GM23338 (cell line): ENCODE results near the gene SUN5. TPM values are rescaled to one million over a fixed set of nuclear protein-coding genes. Genes with fewer than 3 reads are reported as not detected.

Source experiments
- ATAC-seq: fragments of 200-7000 bp; cut with Tn5 transposase; 3 replicates; pipeline ENCODE4 v1.9.1; 2020
- DNase-seq: peaks from one replicate; pipeline ENCODE4 v3.0.0-alpha.2; 2015; ENCODE audit warnings: low spot score
- H2AFZ ChIP-seq: fragments of 200-600 bp; sonication (generic); 2 replicates; pipeline ENCODE4 v1.8.0; 2016; ENCODE audit warnings: antibody characterized with exemption, mild to moderate bottlenecking, moderate library complexity
- H3F3A ChIP-seq: fragments of 200-600 bp; sonication (generic); replicated peaks from 2 replicates; pipeline ENCODE4 v1.8.0; 2017; ENCODE audit warnings: antibody characterized with exemption, mixed run types, low read depth
- H3K27ac ChIP-seq: fragments of 200-600 bp; sonication (generic); 2 replicates; pipeline ENCODE4 v1.6.1; 2016; ENCODE audit warnings: low read depth
- H3K27me3 ChIP-seq: fragments of 200-600 bp; sonication (generic); 2 replicates; pipeline ENCODE4 v1.8.0; 2016; ENCODE audit warnings: mild to moderate bottlenecking, mixed run types, moderate library complexity; ENCODE audit not compliant: insufficient read depth
- H3K36me3 ChIP-seq: fragments of 200-600 bp; sonication (generic); 2 replicates; pipeline ENCODE4 v1.8.0; 2016; ENCODE audit warnings: mild to moderate bottlenecking; ENCODE audit not compliant: insufficient read depth
- H3K4me1 ChIP-seq: fragments of 200-600 bp; sonication (generic); 2 replicates; pipeline ENCODE4 v1.8.0; 2016; ENCODE audit warnings: mild to moderate bottlenecking, moderate library complexity; ENCODE audit not compliant: insufficient read depth
- H3K4me2 ChIP-seq: fragments of 200-600 bp; sonication (generic); 2 replicates; pipeline ENCODE4 v1.7.1; 2017; ENCODE audit warnings: mixed run types
- H3K4me3 ChIP-seq: fragments of 200-600 bp; sonication (generic); 2 replicates; pipeline ENCODE4 v1.6.1; 2016; ENCODE audit warnings: mixed run types
- H3K79me2 ChIP-seq: fragments of 200-600 bp; sonication (generic); replicated peaks from 2 replicates; pipeline ENCODE4 v1.8.0; 2017; ENCODE audit warnings: mild to moderate bottlenecking; ENCODE audit not compliant: insufficient read depth
- H3K9me2 ChIP-seq: fragments of 200-600 bp; sonication (generic); 2 replicates; pipeline ENCODE4 v1.8.0; 2017; ENCODE audit not compliant: insufficient read depth
- H4K20me1 ChIP-seq: fragments of 200-600 bp; sonication (generic); replicated peaks from 2 replicates; pipeline ENCODE4 v1.8.0; 2017; ENCODE audit warnings: mild to moderate bottlenecking; ENCODE audit not compliant: insufficient read depth
- H3K27ac Mint-ChIP-seq: 2 replicates; pipeline ENCODE4 v1.8.0; 2020; ENCODE audit warnings: inconsistent platforms, mild to moderate bottlenecking, moderate library complexity, mixed read lengths
- H3K27me3 Mint-ChIP-seq: 3 replicates; pipeline ENCODE4 v1.8.0; 2022; ENCODE audit warnings: low read depth, mild to moderate bottlenecking, moderate library complexity, mixed read lengths, inconsistent platforms; ENCODE audit not compliant: insufficient read depth, poor library complexity
- H3K36me3 Mint-ChIP-seq: 3 replicates; pipeline ENCODE4 v1.8.0; 2021; ENCODE audit warnings: low read depth, mild to moderate bottlenecking, inconsistent platforms, moderate library complexity, mixed read lengths
- H3K4me1 Mint-ChIP-seq: 3 replicates; pipeline ENCODE4 v1.8.0; 2020; ENCODE audit warnings: mild to moderate bottlenecking, inconsistent platforms, mixed read lengths
- H3K4me3 Mint-ChIP-seq: 3 replicates; pipeline ENCODE4 v1.8.0; 2021; ENCODE audit warnings: moderate library complexity, mild to moderate bottlenecking, inconsistent platforms, mixed read lengths
- H3K9me3 Mint-ChIP-seq: 3 replicates; pipeline ENCODE4 v1.8.0; 2020; ENCODE audit warnings: moderate library complexity, mild to moderate bottlenecking, inconsistent platforms, mixed read lengths
- CREB1 ChIP-seq: fragments of 250-450 bp; sonication (Bioruptor Pico); IDR thresholded peaks from 2 replicates; pipeline ENCODE4 v1.5.0; 2020; ENCODE audit warnings: low read depth, mild to moderate bottlenecking, moderate library complexity
- CTCF ChIP-seq, 2 experiments: fragments of 200-600 bp in 1 of 2; sonication (generic) in 1 of 2; conservative IDR thresholded peaks; 2 replicates each; pipeline versions ENCODE4 v1.5.1 to v1.6.1; 2016 to 2017; ENCODE audit warnings: antibody characterized with exemption in 2 of 2, low read depth in 2 of 2, mild to moderate bottlenecking in 2 of 2, moderate library complexity in 1 of 2
- ETS1 ChIP-seq: IDR thresholded peaks from 2 replicates; pipeline ENCODE4 v1.6.1; 2016; ENCODE audit warnings: antibody characterized with exemption
- EZH2 ChIP-seq: fragments of 200-600 bp; sonication (generic); IDR thresholded peaks from one replicate; pipeline ENCODE4 v1.8.0; 2017; ENCODE audit warnings: antibody characterized with exemption, mild to moderate bottlenecking, low read depth; ENCODE audit not compliant: unreplicated experiment
- EZH2phosphoT487 ChIP-seq: fragments of 200-600 bp; sonication (generic); IDR thresholded peaks from one replicate; pipeline ENCODE4 v1.8.1; 2018; ENCODE audit warnings: antibody characterized with exemption; ENCODE audit not compliant: unreplicated experiment
- JUNB ChIP-seq: IDR thresholded peaks from one replicate; pipeline ENCODE4 v1.6.1; 2016; ENCODE audit warnings: antibody characterized with exemption; ENCODE audit not compliant: unreplicated experiment
- NANOG ChIP-seq: IDR thresholded peaks from 2 replicates; pipeline ENCODE4 v1.6.1; 2016; ENCODE audit warnings: antibody characterized with exemption, borderline replicate concordance
- POLR2AphosphoS5 ChIP-seq: IDR thresholded peaks from 2 replicates; pipeline ENCODE4 v1.6.1; 2016; ENCODE audit warnings: antibody characterized with exemption, low read depth
- STAT1 ChIP-seq: IDR thresholded peaks from one replicate; pipeline ENCODE4 v1.6.1; 2016; ENCODE audit warnings: antibody characterized with exemption; ENCODE audit not compliant: unreplicated experiment
- ZNF114 ChIP-seq: fragments of 250-450 bp; sonication (Bioruptor Pico); IDR thresholded peaks from 2 replicates; pipeline ENCODE4 v1.5.0; 2020; ENCODE audit warnings: mild to moderate bottlenecking, moderate library complexity
- ZNF331 ChIP-seq: fragments of 250-450 bp; sonication (Bioruptor Pico); IDR thresholded peaks from 2 replicates; pipeline ENCODE4 v1.5.0; 2020; ENCODE audit warnings: low read depth, mild to moderate bottlenecking, moderate library complexity
- polyA plus RNA-seq: library from polyadenylated mRNA; unstranded; fragments of >200 nt; fragmentation: Nextera tagmentation; extraction: Ambion mirVana; gene quantifications from 2 replicates; pipeline ENCODE4 v1.2.1, GENCODE V29; 2016
- total RNA-seq: library from RNA; depleted of rRNA; stranded (reverse); fragments of >200 nt; shearing (Covaris generic); gene quantifications from 2 replicates; pipeline ENCODE4 v1.2.3, GENCODE V29; 2014
- TF ChIP-seq, protein P1 (sequence below): fragments of 250-450 bp; sonication (Bioruptor Pico); IDR thresholded peaks from 2 replicates; pipeline ENCODE4 v1.5.0; 2020; ENCODE audit warnings: mild to moderate bottlenecking, moderate library complexity
- TF ChIP-seq, protein P2 (sequence below): IDR thresholded peaks from one replicate; pipeline ENCODE4 v1.6.1; 2018; ENCODE audit warnings: antibody characterized with exemption; ENCODE audit not compliant: unreplicated experiment

Gene SUN5
- total and polyA plus RNA-seq, 2 experiments from 2014 or later, result not detected

DNA sequence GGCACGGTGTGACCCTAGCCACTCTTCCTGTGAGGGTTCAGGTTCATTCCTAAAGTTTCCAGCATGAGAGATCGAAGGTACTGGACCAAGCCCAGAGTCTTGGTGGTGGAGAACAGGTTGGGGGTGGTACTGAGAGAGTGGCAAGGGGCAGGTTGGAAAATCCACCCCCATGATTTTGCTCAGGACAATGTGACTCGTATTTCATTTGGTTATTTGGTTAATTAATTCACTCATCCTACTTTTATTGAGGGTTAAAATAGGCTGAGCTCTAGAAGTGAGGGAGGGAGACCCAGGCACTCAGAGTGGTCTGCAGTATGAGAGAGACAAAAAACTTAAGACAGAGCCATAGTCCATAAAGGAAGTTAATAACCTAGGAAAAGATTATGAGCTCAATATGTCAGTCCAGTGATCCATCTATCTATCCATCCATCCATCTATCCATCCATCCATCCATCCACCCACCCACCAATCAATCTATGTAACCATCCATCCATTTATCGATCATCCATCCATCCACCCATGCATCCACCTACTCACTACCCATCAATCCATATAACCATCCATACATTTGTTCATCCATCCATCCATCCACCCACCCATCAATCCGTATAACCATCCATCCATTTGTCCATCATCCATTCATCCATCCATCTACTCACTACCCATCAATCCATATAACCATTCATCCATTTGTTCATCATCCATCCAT, 20.5 kb upstream of the SUN5 start:
- ATAC-seq, result no peak
- H3K27ac ChIP-seq, result no peak overlapping the region

More for the DNA sequence above, 20.5 kb upstream of the SUN5 start:
- H3K79me2 ChIP-seq, result no peaks in the 10 kb centered on the region
- H3K9me3 Mint-ChIP-seq, result no peaks in the 10 kb centered on the region
- no peaks in the 10 kb centered on the region for H4K20me1 ChIP-seq
- H2AFZ ChIP-seq, result no peak overlapping the region
- H3K36me3 Mint-ChIP-seq, result no peaks in the 10 kb centered on the region
- H3K4me1 ChIP-seq, result no peaks in the 10 kb centered on the region
- H3K27me3 Mint-ChIP-seq, result peaks cover 6% of the 10 kb centered on the region
- no peaks in the 10 kb centered on the region for H3K4me1 Mint-ChIP-seq
- TF ChIP-seq NANOG (no peak), CTCF (conservative IDR thresholded peaks at IDR 0.05; ENCODE audit: low read depth in 2 of 2) (no peak), ZNF114 (CRISPR knock-in tag) (no peak), ETS1 (no peak), CREB1 (CRISPR knock-in tag) (no peak), EZH2 (no peak), ZNF331 (CRISPR knock-in tag) (no peak), STAT1 (no peak), JUNB (no peak), EZH2phosphoT487 (no peak), POLR2AphosphoS5 (no peak)
- TF ChIP-seq, protein P1, sequence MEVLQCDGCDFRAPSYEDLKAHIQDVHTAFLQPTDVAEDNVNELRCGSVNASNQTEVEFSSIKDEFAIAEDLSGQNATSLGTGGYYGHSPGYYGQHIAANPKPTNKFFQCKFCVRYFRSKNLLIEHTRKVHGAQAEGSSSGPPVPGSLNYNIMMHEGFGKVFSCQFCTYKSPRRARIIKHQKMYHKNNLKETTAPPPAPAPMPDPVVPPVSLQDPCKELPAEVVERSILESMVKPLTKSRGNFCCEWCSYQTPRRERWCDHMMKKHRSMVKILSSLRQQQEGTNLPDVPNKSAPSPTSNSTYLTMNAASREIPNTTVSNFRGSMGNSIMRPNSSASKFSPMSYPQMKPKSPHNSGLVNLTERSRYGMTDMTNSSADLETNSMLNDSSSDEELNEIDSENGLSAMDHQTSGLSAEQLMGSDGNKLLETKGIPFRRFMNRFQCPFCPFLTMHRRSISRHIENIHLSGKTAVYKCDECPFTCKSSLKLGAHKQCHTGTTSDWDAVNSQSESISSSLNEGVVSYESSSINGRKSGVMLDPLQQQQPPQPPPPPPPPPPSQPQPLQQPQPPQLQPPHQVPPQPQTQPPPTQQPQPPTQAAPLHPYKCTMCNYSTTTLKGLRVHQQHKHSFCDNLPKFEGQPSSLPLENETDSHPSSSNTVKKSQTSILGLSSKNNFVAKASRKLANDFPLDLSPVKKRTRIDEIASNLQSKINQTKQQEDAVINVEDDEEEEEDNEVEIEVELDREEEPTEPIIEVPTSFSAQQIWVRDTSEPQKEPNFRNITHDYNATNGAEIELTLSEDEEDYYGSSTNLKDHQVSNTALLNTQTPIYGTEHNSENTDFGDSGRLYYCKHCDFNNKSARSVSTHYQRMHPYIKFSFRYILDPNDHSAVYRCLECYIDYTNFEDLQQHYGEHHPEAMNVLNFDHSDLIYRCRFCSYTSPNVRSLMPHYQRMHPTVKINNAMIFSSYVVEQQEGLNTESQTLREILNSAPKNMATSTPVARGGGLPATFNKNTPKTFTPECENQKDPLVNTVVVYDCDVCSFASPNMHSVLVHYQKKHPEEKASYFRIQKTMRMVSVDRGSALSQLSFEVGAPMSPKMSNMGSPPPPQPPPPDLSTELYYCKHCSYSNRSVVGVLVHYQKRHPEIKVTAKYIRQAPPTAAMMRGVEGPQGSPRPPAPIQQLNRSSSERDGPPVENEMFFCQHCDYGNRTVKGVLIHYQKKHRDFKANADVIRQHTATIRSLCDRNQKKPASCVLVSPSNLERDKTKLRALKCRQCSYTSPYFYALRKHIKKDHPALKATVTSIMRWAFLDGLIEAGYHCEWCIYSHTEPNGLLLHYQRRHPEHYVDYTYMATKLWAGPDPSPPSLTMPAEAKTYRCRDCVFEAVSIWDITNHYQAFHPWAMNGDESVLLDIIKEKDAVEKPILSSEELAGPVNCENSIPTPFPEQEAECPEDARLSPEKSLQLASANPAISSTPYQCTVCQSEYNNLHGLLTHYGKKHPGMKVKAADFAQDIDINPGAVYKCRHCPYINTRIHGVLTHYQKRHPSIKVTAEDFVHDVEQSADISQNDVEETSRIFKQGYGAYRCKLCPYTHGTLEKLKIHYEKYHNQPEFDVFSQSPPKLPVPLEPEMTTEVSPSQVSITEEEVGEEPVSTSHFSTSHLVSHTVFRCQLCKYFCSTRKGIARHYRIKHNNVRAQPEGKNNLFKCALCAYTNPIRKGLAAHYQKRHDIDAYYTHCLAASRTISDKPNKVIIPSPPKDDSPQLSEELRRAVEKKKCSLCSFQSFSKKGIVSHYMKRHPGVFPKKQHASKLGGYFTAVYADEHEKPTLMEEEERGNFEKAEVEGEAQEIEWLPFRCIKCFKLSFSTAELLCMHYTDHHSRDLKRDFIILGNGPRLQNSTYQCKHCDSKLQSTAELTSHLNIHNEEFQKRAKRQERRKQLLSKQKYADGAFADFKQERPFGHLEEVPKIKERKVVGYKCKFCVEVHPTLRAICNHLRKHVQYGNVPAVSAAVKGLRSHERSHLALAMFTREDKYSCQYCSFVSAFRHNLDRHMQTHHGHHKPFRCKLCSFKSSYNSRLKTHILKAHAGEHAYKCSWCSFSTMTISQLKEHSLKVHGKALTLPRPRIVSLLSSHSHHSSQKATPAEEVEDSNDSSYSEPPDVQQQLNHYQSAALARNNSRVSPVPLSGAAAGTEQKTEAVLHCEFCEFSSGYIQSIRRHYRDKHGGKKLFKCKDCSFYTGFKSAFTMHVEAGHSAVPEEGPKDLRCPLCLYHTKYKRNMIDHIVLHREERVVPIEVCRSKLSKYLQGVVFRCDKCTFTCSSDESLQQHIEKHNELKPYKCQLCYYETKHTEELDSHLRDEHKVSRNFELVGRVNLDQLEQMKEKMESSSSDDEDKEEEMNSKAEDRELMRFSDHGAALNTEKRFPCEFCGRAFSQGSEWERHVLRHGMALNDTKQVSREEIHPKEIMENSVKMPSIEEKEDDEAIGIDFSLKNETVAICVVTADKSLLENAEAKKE (CRISPR knock-in tag), result no peak
- TF ChIP-seq, protein P2, sequence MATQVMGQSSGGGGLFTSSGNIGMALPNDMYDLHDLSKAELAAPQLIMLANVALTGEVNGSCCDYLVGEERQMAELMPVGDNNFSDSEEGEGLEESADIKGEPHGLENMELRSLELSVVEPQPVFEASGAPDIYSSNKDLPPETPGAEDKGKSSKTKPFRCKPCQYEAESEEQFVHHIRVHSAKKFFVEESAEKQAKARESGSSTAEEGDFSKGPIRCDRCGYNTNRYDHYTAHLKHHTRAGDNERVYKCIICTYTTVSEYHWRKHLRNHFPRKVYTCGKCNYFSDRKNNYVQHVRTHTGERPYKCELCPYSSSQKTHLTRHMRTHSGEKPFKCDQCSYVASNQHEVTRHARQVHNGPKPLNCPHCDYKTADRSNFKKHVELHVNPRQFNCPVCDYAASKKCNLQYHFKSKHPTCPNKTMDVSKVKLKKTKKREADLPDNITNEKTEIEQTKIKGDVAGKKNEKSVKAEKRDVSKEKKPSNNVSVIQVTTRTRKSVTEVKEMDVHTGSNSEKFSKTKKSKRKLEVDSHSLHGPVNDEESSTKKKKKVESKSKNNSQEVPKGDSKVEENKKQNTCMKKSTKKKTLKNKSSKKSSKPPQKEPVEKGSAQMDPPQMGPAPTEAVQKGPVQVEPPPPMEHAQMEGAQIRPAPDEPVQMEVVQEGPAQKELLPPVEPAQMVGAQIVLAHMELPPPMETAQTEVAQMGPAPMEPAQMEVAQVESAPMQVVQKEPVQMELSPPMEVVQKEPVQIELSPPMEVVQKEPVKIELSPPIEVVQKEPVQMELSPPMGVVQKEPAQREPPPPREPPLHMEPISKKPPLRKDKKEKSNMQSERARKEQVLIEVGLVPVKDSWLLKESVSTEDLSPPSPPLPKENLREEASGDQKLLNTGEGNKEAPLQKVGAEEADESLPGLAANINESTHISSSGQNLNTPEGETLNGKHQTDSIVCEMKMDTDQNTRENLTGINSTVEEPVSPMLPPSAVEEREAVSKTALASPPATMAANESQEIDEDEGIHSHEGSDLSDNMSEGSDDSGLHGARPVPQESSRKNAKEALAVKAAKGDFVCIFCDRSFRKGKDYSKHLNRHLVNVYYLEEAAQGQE, result no peak
- H3K9me2 ChIP-seq, result 0 out of 2 replicates have a peak, but pooled peaks cover 6% of the 10 kb centered on the region
- no peaks in the 10 kb centered on the region for H3K36me3 ChIP-seq
- no peaks in the 10 kb centered on the region for H3F3A ChIP-seq
- H3K4me2 ChIP-seq, result no peak overlapping the region
- H3K4me3 Mint-ChIP-seq, result no peak overlapping the region
- no peak for DNase-seq
- H3K4me3 ChIP-seq, result no peak overlapping the region
- H3K27ac Mint-ChIP-seq, result no peak overlapping the region
- H3K27me3 ChIP-seq, result no peaks in the 10 kb centered on the region
